ENCODE data around the gene NDUFS1. TPM values are rescaled to one million over a fixed set of nuclear protein-coding genes. Genes with fewer than 3 reads are reported as not detected.

The NDUFS1 gene
- total RNA-seq, 6 experiments from 2014 or later = 83.5 to 89.0 (median 84.6) TPM

DNA sequence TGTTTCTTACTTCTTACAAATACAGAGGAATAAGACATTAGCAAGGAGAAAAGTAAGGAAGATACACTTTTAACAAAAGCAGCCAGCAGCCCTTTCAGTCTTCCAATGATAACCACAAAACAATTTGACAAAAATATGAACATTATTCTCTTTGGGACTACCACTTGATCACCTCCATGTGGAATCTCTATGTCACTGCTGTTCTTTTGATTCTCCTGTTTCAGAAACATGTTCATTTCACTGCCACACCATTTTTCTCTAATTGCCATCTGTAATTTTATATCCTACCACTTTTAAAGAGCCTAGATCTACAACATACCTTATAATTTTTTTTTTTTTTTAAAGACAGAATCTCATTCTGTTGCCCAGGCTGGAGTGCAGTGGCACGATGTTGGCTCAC is 84.1 kb downstream of the NDUFS1 start:
- TF ChIP-seq CTCF (IDR thresholded peaks at IDR 0.05) = no peak
- H3K4me3 Mint-ChIP-seq = no peak overlapping the region
- H3K27me3 Mint-ChIP-seq (ENCODE audit: insufficient read depth) = no peaks in the 10 kb centered on the region
- H3K27ac Mint-ChIP-seq = no peak overlapping the region
- H3K9me3 Mint-ChIP-seq = no peaks in the 10 kb centered on the region
- peaks cover 17% of the 10 kb centered on the region for H3K4me1 Mint-ChIP-seq (ENCODE audit: low read depth)
- no peak for DNase-seq
- H3K36me3 Mint-ChIP-seq (ENCODE audit: low read depth) = no peaks in the 10 kb centered on the region

DNA sequence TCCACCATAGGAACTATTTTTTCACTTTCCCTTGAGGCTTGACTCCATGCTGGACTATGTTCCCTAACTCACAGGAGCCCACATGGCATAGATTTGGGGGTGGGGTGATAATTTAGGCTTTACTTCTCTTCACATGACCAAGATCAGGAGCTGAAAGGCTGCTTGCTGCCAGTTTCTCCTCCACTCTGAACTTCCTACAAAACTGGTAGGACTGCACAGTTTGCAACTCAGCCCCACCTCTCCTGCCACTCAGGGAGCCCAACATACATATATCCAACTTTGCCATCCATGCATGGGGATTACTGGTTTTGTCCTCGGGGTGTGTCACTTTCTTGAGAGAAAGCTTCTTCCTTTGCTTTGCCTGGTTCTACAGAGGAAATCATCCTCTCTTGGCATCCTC is 87.4 kb downstream of the NDUFS1 start:
- Mint-ChIP-seq H3K9me3 (no peaks in the 10 kb centered on the region), H3K36me3 (ENCODE audit: low read depth) (no peaks in the 10 kb centered on the region), H3K4me3 (no peak overlapping the region), H3K27ac (no peak overlapping the region), H3K27me3 (ENCODE audit: insufficient read depth) (no peaks in the 10 kb centered on the region), H3K4me1 (ENCODE audit: low read depth) (no peaks in the 10 kb centered on the region)
- DNase-seq = no peak
- TF ChIP-seq CTCF (IDR thresholded peaks at IDR 0.05) = no peak

GRCh38 chr2:206069417-206069816 is 89.8 kb downstream of the NDUFS1 start:
- DNase-seq = no peak
- Mint-ChIP-seq H3K27me3 (ENCODE audit: insufficient read depth) (no peaks in the 10 kb centered on the region), H3K4me3 (no peak overlapping the region), H3K27ac (no peak overlapping the region), H3K36me3 (ENCODE audit: low read depth) (no peaks in the 10 kb centered on the region), H3K4me1 (ENCODE audit: low read depth) (no peaks in the 10 kb centered on the region), H3K9me3 (no peaks in the 10 kb centered on the region)
- TF ChIP-seq CTCF (IDR thresholded peaks at IDR 0.05) = no peak

- Mint-ChIP-seq H3K36me3 (ENCODE audit: low read depth) (peaks cover 8% of the 10 kb centered on the region), H3K4me1 (ENCODE audit: low read depth) (no peaks in the 10 kb centered on the region), H3K9me3 (no peaks in the 10 kb centered on the region), H3K4me3 (no peak overlapping the region), H3K27ac (no peak overlapping the region), H3K27me3 (ENCODE audit: insufficient read depth) (no peaks in the 10 kb centered on the region)
- no peak for TF ChIP-seq CTCF (IDR thresholded peaks at IDR 0.05)
- DNase-seq = no peak
Measured at GRCh38 chr2:206068207-206068606, 91.0 kb downstream of the NDUFS1 start.

Other genes with a start within 250 kb of the NDUFS1 start
- 10 to 100 TPM; 11.3 to 13.1 (median 12.0) TPM for gene INO80D, start 73.3 kb downstream of the NDUFS1 start, total RNA-seq (2021; fragmentation: NEBNext Ultra II Directional; extraction: Animal tissue kit (Norgen Biotek cat#: 25700))
- 100 to 1,000 TPM; 588 to 647 (median 609) TPM for gene EEF1B2, start 451 bp upstream of the NDUFS1 start, total RNA-seq (2021; fragmentation: NEBNext Ultra II Directional; extraction: Animal tissue kit (Norgen Biotek cat#: 25700))
- 10 to 100 TPM; 11.4 to 15.4 (median 12.9) TPM for gene ZDBF2, start 115.2 kb upstream of the NDUFS1 start, total RNA-seq (2021; fragmentation: NEBNext Ultra II Directional; extraction: Animal tissue kit (Norgen Biotek cat#: 25700))

All from HFFc6 (cell line).